Embryonic facial prominence (tissue), 1 donor: ENCODE data around the gene RPL19.

Experiments
- DNase-seq: peaks from one replicate; pipeline ENCODE4 v3.0.0-alpha.2; 2016; ENCODE audit errors: extremely low spot score

Gene RPL19

DNA sequence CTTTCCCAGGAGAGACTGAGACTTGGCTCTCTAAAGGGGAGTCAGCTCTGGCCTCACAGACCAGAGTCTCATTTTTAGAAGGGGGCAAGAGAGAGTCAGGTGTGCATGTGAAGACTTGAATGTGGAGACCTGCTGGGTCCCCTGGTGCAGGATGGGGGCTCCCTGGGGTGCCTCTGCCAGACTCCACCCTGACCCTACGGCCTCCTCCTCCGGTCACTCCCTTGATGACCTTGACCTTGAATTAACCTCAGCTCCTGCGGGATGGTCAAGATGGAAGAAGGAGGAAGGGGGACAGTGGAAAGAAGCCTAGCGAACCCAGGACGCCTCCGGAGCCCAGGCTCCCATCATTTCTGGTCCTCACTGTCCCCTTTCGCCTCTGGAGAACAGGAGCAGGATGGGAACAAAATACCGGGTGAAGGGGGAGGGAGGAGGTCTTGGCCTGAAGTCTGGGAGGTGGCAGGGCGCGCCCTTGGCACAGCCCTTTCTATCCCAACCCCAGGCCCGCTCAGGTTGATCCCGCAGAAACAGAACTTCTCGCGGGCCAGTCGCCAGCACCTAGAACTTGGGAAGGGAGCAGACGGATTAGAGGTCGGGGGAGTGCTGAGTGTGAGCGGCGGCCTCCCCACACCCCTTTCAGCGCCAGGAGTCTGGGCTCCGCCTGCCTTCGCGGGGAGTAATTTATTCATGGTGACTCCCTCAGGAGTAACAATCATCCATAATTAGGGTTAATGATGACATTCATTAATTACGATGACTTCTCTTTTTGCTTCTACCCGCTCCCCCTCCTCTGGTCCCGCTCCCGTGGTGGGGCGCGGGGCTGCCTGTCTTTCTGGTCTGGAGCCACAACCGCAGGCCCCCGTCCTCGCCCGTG, 24.1 kb downstream of the RPL19 start:
- no peak for DNase-seq

DNA sequence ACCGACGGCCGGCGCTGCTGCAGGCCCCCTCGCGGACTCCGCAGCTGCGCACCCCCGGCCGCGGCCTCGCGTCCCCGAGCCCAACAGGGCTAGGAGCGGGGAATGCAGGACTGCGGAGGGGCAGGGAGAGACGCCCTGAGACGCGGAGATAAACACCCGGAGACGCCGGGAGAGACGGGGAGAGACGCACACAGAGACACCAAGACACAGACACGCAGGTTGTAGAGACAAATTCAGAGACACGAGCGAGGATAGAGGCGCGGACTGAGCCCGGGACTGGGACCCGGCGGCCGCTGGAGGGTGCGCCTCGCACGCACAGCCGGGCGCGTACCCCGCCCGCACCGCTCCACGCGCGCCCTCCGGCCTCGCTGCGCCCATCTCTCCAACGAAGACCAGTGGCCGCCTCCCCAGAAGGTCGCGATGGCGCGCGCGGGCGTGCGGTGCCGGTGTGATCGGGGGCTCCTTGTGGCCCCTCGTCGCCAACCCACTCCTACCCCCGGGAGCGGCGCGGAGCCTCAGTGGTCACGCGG, 24.8 kb downstream of the RPL19 start:
- DNase-seq: no peak

DNA sequence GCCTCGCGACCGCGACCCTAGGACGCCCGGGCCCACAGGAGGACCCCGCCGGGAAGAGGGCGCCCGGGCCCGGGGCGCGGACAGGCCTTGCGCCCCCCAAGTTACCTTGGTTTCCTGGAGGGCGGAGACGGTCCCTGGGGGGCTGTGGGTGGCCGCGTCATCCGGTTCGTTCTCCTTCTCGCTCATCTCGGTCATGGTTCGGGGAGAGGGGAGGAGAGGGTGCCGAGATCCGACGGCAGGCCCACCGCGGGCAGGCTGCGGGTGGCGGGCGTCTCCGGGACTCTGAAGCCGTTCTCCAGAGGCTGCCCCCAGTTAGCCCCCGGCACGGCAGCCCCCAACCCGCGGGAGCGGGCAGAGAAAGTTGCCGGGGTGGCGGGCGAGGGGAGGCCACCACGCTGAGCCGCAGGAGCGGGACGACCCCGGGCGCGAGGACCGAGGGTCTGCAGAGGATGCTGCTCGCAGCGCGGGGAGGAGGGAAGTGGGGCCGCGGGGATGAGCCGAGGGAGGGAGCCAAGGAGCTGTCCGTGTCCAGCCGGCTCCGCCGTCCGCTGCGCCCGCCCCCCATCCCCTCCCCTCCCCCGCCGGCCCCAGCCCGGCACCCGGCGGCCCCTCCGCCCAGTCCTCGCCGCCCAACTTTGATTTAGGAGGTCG, 25.4 kb downstream of the RPL19 start, which contains the start of gene STAC2:
Gene STAC2 (minus strand): TSS at position 638 of the 651 bp plus-strand sequence. CDS start 443 bp downstream, at position 195.
- no peak for DNase-seq

DNA sequence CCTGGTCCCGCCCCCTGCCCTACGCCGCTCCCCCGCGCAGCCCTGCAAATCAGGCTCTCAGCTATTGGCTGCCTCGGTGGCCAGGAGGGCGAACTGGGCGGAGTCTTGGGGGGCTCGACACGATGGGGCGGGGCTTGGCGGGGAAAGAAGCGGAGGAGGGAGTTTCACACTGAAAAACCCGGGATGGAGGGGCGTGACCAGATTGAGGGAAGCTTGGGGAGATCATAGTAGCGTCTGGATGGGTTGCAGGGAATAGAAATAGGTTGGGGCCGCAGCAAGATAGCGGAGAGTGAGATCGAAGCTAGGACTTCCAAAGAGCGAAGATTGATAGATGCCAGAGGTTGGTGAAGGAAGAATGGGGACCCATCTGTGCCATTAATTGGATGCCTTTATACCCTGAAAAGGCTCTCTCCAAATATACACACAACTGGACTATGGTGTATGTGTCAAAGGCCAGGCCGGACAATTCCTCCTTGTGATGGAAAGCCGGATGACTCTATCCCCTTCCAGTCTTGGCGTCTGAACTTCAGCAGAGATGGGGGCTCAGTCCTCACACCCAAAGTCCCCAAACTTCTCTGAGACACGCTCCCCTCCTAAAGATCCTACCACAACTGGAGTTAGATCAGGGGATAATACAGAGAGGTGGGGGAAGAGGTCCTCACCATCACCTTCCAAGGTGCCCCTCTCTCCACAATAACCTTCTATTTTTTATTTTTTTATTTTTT, 26.0 kb downstream of the RPL19 start:
- peak; percentile 64 for DNase-seq

- DNase-seq: no peak
Measured at GRCh38 chr17:39227364-39227919, 27.4 kb downstream of the RPL19 start.

DNA sequence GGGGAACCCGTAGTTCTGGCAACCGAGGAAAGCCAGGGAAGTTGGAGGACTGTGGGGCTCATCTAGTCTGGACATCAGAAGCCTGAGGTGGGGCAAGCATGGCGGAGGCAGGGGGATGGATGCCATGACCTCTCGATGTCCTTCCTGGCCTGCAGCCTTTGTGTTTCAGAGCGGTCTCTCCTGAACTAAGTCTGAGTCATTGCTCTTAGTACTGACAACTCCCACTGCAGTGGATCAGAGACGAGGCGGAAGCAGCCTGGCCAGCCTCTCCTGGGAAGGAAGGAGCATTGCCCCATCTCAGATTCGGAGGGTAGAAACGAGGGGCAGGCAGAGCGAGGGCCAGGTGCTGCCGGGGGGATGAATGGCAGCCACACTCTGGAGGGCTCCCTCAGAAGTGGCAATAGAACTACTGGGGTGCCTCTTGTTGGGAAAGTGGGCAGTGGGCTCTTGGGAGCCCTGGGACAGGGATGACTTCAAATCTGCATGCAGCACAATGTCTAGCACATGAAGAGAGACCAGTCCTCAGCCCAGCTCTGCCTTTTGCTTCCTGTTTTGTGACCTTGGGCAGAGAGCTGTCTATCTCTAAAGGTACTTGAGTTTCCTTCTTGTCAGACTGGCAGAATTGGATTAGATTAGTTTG, 29.3 kb downstream of the RPL19 start:
- DNase-seq: no peak

GRCh38 chr17:39230361-39230760, 30.3 kb downstream of the RPL19 start:
- no peak for DNase-seq

- DNase-seq: no peak
Measured at GRCh38 chr17:39231091-39231561, 31.0 kb downstream of the RPL19 start.

DNA sequence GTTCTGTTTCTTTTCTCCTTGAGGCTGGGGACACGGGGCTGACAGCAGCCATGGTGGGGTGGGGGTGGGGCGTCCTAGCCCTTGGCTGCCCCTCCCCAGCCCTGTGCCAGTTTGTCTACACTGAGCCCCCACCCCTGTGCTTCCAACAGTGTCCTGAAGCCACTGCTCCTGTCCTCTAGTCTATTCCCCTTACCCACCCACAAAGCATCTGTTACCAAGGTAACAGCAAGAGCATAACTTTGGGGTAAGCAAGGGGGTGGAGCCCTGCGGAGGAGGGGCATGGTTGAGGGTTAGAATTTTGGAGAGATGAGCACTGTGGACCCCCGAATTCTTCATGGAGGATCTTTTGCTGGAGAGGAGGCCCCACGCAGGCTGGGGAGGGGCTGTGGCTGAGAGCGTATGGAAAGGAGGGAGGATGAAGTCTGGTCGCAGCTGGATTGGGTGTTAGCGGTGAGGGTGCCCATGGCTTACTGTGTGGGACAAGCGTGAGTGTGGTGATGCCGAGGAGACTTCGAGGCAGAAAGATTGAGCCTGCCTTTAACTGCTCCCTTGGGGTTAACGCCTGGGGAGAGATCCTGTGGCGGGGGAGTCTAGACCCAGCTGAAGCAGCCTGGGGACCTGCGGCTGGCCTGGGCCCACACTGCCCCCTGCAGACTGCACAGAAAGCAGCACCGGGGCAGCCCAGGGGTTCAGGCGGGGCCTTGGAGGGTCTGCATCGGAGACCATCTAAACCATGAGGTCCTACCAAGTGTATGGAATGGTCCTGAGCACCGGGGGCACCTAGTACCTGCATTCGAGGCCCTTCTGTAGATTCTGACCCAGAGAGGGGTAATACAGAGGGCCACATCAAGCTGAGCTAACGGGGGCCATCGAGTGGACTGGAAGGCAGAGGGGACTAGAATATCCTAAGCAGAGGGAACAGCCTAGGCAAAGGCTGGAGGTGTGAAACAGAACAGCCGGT, 31.8 kb downstream of the RPL19 start:
- DNase-seq: peak; percentile 42

DNA sequence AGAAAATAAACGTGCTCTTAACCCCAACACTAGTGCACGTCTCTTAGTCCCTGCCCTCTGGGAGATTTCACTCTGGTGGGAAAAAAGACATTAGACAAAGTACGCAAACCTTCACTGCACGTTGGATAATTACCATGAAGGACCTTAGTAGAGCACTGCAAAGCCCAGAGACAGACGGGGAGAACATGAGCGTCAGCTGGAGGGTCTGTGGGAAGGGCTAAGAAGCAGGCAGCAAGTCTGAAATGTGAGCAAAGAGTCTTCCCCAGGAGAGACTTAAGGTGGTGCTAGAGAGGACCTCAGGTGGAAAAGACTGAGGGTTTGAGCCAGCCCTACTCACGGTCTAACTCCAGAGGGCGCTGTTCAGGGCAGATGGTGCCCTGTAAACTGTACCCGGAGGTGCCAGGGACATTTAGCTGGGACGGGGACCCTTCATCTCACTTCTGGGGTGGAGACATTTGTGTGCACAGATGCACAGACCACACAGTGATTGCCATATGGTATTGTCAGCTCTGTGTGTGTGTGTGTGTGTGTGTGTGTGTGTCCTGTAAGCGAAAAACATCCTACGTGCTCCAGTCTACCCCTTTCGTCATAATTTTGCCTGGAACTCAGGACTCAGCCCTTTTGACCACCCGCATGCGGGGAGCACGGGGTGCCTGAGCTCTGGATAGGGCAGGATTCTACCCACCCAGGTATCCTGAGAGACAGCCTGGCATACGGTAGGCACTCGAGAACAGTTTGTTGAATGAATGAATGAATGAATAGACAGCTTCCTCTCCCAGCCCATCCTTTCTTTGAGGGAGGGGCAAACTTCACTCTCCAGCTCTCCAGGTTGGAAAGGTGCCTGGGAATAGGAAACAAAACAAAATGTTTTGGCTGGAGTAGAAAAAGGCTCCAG, 35.7 kb downstream of the RPL19 start:
- peak; percentile 46 for DNase-seq

DNA sequence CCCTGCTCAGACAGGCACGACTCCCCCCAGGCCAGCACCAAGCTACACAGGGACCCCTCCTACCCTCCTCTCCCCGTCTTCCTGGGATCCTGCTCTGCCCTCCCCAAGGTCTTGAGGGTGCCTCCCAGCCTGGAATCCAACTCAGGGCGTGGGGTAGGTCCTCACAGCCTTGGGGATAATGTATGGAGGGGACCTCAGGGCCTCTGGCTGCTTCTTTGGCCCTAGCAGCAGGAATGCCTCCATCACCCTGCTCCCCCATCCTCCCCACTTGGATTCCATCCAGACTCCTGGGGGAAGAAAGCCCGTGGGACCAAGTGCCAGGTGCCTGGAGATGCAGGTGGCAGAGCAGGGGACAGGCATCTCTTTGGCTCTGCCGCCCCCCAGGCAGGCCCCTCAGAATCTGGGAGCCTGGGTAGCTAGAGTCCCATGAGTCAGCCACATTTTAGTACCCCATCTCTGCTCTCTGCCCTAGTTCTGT, 36.4 kb downstream of the RPL19 start:
- DNase-seq: no peak

- no peak for DNase-seq
Measured at GRCh38 chr17:39236981-39237441, 36.9 kb downstream of the RPL19 start.

GRCh38 chr17:39237586-39237985, 37.5 kb downstream of the RPL19 start:
- DNase-seq: no peak

DNA sequence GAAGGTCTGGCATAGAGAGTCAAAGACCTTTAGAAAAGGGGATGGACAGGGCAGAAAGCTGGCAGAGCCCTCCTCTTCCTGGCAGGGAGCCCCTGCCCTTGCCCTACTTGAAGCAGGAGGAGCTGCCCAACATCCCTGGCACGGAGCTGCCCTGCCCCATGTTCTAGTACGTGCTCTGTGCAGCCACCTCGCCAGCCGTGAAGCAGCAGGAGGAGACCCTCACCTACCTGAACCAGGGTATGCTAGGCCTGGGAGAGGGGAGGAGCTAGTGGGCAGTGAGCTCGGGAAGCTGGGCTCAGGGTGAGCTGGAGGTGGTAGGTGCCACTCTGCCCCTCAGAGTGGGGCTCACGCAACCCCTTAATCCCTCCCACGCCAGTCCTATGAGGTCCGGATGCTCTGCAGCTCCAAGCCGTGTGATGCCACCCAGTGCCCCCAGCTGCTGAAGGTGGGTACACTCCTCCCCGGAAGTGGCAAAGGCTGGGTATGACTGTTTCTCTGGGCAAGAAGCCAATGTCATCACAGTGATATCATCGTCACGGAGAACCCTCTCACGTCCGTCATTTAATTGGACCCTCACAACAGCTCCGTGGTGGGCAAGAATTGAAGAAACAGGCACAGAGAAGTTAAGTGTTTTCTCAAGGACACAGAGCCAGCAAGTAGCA, 38.4 kb downstream of the RPL19 start:
- no peak for DNase-seq

- DNase-seq: no peak
Measured at GRCh38 chr17:39239640-39240314, 39.7 kb downstream of the RPL19 start.

DNA sequence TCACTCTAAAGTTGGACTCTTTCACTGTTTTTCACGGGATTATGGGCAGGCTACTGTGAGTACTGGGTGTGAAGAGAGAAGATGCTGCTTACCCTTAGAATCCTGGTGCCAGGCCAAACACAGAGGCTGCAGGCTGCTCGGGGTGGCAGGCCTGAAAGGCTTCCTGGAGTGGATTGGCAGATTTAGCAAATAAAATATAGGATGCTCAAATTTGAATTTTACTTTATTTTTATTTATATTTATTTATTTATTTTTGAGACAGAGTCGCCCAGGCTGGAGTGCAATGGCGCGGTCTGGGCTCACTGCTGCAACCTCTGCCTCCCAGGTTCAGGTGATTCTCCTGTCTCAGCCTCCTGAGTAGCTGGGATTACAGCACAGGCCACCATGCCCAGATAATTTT, 40.5 kb downstream of the RPL19 start:
- DNase-seq: no peak

- DNase-seq: no peak
Measured at GRCh38 chr17:39243155-39243554, 43.1 kb downstream of the RPL19 start.
